BLaER1 (cell line): ENCODE results near the gene EAF2.

ENCODE experiments used
- H3K27ac ChIP-seq: shearing (Covaris generic); formaldehyde crosslinking; 2 replicates; pipeline ENCODE4 v1.8.1; 2022
- H3K27me3 ChIP-seq: shearing (Covaris generic); formaldehyde crosslinking; 2 replicates; pipeline ENCODE4 v1.8.1; 2022
- H3K36me3 ChIP-seq: shearing (Covaris generic); formaldehyde crosslinking; 2 replicates; pipeline ENCODE4 v1.8.1; 2022
- H3K4me1 ChIP-seq: shearing (Covaris generic); formaldehyde crosslinking; 2 replicates; pipeline ENCODE4 v1.8.1; 2022
- H3K4me2 ChIP-seq: shearing (Covaris generic); formaldehyde crosslinking; 2 replicates; pipeline ENCODE4 v1.8.1; 2022
- H3K4me3 ChIP-seq: shearing (Covaris generic); formaldehyde crosslinking; 2 replicates; pipeline ENCODE4 v1.8.1; 2022
- H3K9ac ChIP-seq: shearing (Covaris generic); formaldehyde crosslinking; 2 replicates; pipeline ENCODE4 v1.8.1; 2022
- H3K9me3 ChIP-seq: shearing (Covaris generic); formaldehyde crosslinking; 2 replicates; pipeline ENCODE4 v1.8.1; 2022
- H4K20me1 ChIP-seq: shearing (Covaris generic); formaldehyde crosslinking; 2 replicates; pipeline ENCODE4 v1.8.1; 2022
- Cebpa-rat ChIP-seq: shearing (Covaris generic); IDR thresholded peaks from 2 replicates; pipeline ENCODE4 v1.8.1; 2022

EAF2 gene

GRCh38 chr3:121924734-121925133 lies 89.7 kb downstream of the EAF2 start:
- Histone ChIP-seq H3K4me1 (no peaks in the 10 kb centered on the region), H3K36me3 (peaks cover 90% of the 10 kb centered on the region), H3K4me3 (no peak overlapping the region), H3K4me2 (no peak overlapping the region), H3K27ac (no peak overlapping the region), H3K9me3 (no peaks in the 10 kb centered on the region; the same call in 1 of the 2 replicates), H3K27me3 (no peaks in the 10 kb centered on the region), H3K9ac (no peak overlapping the region), H4K20me1 (no peaks in the 10 kb centered on the region)
- no peak for TF ChIP-seq Cebpa-rat

GRCh38 chr3:121926380-121926779 lies 91.4 kb downstream of the EAF2 start:
- no peaks in the 10 kb centered on the region for H3K27me3 ChIP-seq
- no peak for TF ChIP-seq Cebpa-rat
- no peak overlapping the region for H3K4me3 ChIP-seq
- no peak overlapping the region for H3K9ac ChIP-seq
- no peaks in the 10 kb centered on the region; the same call in 1 of the 2 replicates for H3K9me3 ChIP-seq
- no peaks in the 10 kb centered on the region for H4K20me1 ChIP-seq
- no peak overlapping the region for H3K27ac ChIP-seq
- H3K36me3 ChIP-seq: peaks cover 90% of the 10 kb centered on the region
- H3K4me2 ChIP-seq: no peak overlapping the region
- no peaks in the 10 kb centered on the region for H3K4me1 ChIP-seq
